Measurements from ENCODE around the gene FRMD3.

FRMD3 gene

DNA sequence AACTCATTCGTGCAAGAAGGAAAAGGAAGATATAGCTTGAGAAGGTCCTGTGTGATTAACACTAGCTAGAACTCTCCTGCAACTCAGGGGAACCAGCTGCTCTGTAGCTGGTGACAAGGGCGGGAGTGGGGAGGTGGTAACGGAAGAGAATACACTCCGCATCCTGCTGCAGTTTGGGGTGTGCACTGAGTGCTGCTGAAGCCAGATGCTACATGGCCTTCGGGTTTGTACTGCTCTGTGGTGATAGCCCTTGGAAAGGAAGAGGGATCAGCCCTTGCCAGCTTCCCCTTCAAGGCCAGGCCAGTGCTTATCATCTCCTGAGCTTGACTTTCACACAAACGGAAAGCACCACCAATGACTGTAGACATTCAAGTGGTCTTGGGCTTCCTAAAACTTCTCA, 34.3 kb downstream of the FRMD3 start:
- TF ChIP-seq CTCF (IDR thresholded peaks at IDR 0.05), result no peak
- Histone ChIP-seq H3K27me3 (no peaks in the 10 kb centered on the region), H3K4me1 (ENCODE audit: control insufficient read depth in 1 of 2, insufficient read depth in 1 of 2, low read depth in 1 of 2, low read length in 1 of 2) (peaks cover 11 to 14% of the 10 kb centered on the region in 2 experiments), H3K27ac (no peak overlapping the region), H3K4me3 (ENCODE audit: low read depth in 1 of 2, low read length in 1 of 2) (no peak overlapping the region), H3K36me3 (no peaks in the 10 kb centered on the region), H3K9me3 (no peaks in the 10 kb centered on the region)

GRCh38 chr9:83501565-83501964, 36.6 kb downstream of the FRMD3 start:
- H3K36me3 ChIP-seq, result no peaks in the 10 kb centered on the region
- no peaks in the 10 kb centered on the region for H3K9me3 ChIP-seq
- no peak overlapping the region for H3K27ac ChIP-seq
- TF ChIP-seq CTCF (IDR thresholded peaks at IDR 0.05), result no peak
- no peaks in the 10 kb centered on the region for H3K27me3 ChIP-seq
- H3K4me1 ChIP-seq (ENCODE audit: control insufficient read depth in 1 of 2, insufficient read depth in 1 of 2, low read depth in 1 of 2, low read length in 1 of 2), result peaks cover 0 to 8% of the 10 kb centered on the region in 2 experiments
- H3K4me3 ChIP-seq (ENCODE audit: low read depth in 1 of 2, low read length in 1 of 2), result no peak overlapping the region

- Histone ChIP-seq H3K4me1 (ENCODE audit: control insufficient read depth in 1 of 2, insufficient read depth in 1 of 2, low read depth in 1 of 2, low read length in 1 of 2) (peaks cover 0 to 8% of the 10 kb centered on the region in 2 experiments), H3K4me3 (ENCODE audit: low read depth in 1 of 2, low read length in 1 of 2) (no peak overlapping the region), H3K9me3 (no peaks in the 10 kb centered on the region), H3K27me3 (no peaks in the 10 kb centered on the region), H3K27ac (no peak overlapping the region), H3K36me3 (no peaks in the 10 kb centered on the region)
- no peak for TF ChIP-seq CTCF (IDR thresholded peaks at IDR 0.05)
Observed at GRCh38 chr9:83497441-83497840, 40.8 kb downstream of the FRMD3 start.

DNA sequence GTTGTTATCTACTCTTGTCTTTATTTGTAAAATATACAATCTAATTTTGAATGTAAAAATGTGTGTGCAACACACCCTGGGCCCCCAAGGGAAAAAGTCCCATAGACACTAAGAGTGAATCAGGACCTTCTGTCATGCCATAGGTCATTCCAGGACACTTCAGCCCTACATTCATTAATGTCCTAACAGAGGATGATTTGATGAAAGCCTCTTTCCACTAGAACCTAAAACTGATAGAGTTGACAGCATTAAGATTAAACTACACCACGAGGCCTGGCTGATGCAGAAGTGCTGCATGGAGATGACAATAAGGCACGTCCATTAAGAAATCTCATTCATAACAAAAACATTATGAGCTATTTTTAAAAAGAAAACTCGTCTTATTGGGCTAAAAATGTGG, 46.2 kb downstream of the FRMD3 start:
- TF ChIP-seq CTCF (IDR thresholded peaks at IDR 0.05), result no peak
- H3K27me3 ChIP-seq, result no peaks in the 10 kb centered on the region

DNA sequence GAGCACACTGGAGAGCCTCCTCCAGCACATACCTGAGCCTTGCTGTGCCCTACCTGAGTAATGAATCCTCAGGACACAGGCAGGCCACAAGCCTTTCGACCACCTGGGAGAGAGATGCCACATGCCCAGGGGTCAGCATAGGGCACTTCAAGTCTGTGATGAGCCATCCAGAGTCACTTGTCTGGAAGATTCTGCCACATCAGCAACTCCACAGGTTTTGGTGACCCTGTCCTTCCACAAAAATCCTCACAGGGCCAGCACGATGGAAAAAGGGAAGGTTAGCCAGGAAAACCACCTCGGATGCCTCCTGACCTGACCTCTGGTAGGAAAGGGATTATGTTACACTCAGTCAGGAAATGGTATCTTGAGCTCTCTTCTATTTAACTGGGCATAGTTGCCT, 46.8 kb downstream of the FRMD3 start:
- no peaks in the 10 kb centered on the region for H3K36me3 ChIP-seq
- H3K9me3 ChIP-seq, result no peaks in the 10 kb centered on the region
- no peak for TF ChIP-seq CTCF (IDR thresholded peaks at IDR 0.05)
- H3K27ac ChIP-seq, result no peak overlapping the region
- H3K4me1 ChIP-seq (ENCODE audit: control insufficient read depth in 1 of 2, insufficient read depth in 1 of 2, low read depth in 1 of 2, low read length in 1 of 2), result no peaks in the 10 kb centered on the region
- no peak overlapping the region for H3K4me3 ChIP-seq (ENCODE audit: low read depth in 1 of 2, low read length in 1 of 2)
- H3K27me3 ChIP-seq, result no peaks in the 10 kb centered on the region

More for the DNA sequence above, 46.2 kb downstream of the FRMD3 start:
- H3K4me1 ChIP-seq (ENCODE audit: control insufficient read depth in 1 of 2, insufficient read depth in 1 of 2, low read depth in 1 of 2, low read length in 1 of 2), result no peaks in the 10 kb centered on the region
- no peaks in the 10 kb centered on the region for H3K36me3 ChIP-seq
- no peak overlapping the region for H3K27ac ChIP-seq
- H3K4me3 ChIP-seq (ENCODE audit: low read depth in 1 of 2, low read length in 1 of 2), result no peak overlapping the region
- no peaks in the 10 kb centered on the region for H3K9me3 ChIP-seq

GRCh38 chr9:83489961-83490360, 48.2 kb downstream of the FRMD3 start:
- no peaks in the 10 kb centered on the region for H3K9me3 ChIP-seq
- H3K4me3 ChIP-seq (ENCODE audit: low read depth in 1 of 2, low read length in 1 of 2), result no peak overlapping the region
- H3K36me3 ChIP-seq, result no peaks in the 10 kb centered on the region
- TF ChIP-seq CTCF (IDR thresholded peaks at IDR 0.05), result no peak
- H3K4me1 ChIP-seq (ENCODE audit: control insufficient read depth in 1 of 2, insufficient read depth in 1 of 2, low read depth in 1 of 2, low read length in 1 of 2), result no peaks in the 10 kb centered on the region
- no peak overlapping the region for H3K27ac ChIP-seq
- H3K27me3 ChIP-seq, result no peaks in the 10 kb centered on the region

Measured in neutrophil (primary cell).